Measurements from ENCODE around the gene LFNG.

DNA sequence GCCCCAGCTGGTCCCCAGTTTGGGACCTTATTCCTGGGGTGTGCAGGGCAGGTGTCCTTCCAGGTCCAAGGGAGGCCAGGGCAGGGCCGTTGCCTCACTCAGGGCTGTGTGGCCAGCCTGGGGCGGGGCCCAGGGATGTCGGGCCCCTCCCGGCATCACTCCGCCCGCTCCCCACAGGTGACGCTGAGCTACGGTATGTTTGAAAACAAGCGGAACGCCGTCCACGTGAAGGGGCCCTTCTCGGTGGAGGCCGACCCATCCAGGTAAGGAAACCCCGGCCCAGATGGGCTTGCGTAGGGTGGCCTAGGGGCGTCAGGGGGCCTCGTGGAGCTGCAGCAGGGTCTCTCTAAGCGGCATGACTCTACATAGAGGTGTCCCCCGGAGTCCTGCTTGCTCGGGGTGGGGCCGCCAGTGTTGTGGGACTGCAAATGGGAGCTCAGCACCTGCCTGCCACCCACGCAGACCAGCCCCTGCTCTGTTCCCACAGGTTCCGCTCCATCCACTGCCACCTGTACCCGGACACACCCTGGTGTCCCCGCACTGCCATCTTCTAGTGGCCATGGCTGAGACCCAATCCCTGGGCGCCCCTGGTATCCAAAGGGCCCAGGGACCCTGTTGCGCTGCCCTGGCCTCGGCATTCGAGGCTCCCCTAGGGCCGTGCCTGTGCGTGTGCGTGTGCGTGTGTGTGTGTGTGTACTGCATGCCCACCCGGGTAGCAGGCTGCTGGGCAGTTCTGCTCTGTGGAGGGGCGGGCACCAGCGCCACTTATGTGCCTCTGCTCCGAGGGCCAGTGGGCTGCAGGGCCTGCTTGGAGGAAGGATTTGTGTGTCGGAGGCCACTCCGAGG is 7.3 kb downstream of the LFNG start:
- TF ChIP-seq, protein P1, sequence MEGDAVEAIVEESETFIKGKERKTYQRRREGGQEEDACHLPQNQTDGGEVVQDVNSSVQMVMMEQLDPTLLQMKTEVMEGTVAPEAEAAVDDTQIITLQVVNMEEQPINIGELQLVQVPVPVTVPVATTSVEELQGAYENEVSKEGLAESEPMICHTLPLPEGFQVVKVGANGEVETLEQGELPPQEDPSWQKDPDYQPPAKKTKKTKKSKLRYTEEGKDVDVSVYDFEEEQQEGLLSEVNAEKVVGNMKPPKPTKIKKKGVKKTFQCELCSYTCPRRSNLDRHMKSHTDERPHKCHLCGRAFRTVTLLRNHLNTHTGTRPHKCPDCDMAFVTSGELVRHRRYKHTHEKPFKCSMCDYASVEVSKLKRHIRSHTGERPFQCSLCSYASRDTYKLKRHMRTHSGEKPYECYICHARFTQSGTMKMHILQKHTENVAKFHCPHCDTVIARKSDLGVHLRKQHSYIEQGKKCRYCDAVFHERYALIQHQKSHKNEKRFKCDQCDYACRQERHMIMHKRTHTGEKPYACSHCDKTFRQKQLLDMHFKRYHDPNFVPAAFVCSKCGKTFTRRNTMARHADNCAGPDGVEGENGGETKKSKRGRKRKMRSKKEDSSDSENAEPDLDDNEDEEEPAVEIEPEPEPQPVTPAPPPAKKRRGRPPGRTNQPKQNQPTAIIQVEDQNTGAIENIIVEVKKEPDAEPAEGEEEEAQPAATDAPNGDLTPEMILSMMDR (IDR thresholded peaks at IDR 0.05; ENCODE audit: low read length) = no peak
- no peak for TF ChIP-seq EZH2 (IDR thresholded peaks at IDR 0.05; ENCODE audit: borderline replicate concordance, low read length)
